Lower leg skin (tissue), 3 donors: Measurements from ENCODE around the gene MGLL.

Experiments
- POLR2A ChIP-seq, 2 donors: fragments of 450-650 bp; IDR thresholded peaks; one replicate each; pipeline ENCODE4 v1.6.1; 2016 to 2017; ENCODE audit warnings: antibody characterized with exemption in 2 of 2, mild to moderate bottlenecking in 1 of 2, moderate library complexity in 1 of 2
- TF ChIP-seq, protein P1 (sequence below), 3 donors: fragments of 450-650 bp; IDR thresholded peaks; one replicate each; pipeline ENCODE4 v1.5.1; 2016; ENCODE audit warnings: antibody characterized with exemption in 3 of 3, mild to moderate bottlenecking in 3 of 3, moderate library complexity in 2 of 3

DNA sequence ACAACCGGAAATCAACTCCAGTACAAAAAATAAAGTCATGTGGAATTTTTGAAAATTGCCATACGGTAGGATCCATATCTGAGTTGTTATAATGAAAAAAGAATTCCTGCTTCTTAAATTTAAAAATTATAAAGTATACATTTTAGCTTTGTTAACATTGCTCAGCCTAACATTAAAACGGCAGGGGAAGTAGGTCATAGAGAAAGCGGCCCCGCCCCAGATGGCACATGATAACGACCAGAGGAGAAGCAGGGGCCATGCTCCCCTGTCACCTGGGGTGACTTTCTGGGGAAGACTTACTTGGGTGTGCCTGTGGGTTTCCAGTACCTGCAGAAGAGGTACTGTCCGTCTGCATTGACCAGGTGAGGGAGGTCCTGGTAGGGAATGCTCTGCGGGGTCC, 921 bp downstream of the MGLL start:
- no peak for TF ChIP-seq POLR2A (IDR thresholded peaks at IDR 0.05)
- TF ChIP-seq, protein P1, sequence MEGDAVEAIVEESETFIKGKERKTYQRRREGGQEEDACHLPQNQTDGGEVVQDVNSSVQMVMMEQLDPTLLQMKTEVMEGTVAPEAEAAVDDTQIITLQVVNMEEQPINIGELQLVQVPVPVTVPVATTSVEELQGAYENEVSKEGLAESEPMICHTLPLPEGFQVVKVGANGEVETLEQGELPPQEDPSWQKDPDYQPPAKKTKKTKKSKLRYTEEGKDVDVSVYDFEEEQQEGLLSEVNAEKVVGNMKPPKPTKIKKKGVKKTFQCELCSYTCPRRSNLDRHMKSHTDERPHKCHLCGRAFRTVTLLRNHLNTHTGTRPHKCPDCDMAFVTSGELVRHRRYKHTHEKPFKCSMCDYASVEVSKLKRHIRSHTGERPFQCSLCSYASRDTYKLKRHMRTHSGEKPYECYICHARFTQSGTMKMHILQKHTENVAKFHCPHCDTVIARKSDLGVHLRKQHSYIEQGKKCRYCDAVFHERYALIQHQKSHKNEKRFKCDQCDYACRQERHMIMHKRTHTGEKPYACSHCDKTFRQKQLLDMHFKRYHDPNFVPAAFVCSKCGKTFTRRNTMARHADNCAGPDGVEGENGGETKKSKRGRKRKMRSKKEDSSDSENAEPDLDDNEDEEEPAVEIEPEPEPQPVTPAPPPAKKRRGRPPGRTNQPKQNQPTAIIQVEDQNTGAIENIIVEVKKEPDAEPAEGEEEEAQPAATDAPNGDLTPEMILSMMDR (IDR thresholded peaks at IDR 0.05), result no peak
